Inflammatory macrophage treated with lipopolysaccharide for 1 hour (primary cell): ENCODE data around the gene HNRNPLL.
"Not testable (repeated sequence)": the region's sequence is repeated elsewhere in the genome, so short reads cannot be mapped to it uniquely, and the experiment has no call there.

Source experiments
- DNase-seq, 2 donors: peaks; one replicate each; pipeline ENCODE4 v3.0.0-alpha.2; 2020 to 2022

HNRNPLL gene

GRCh38 chr2:38551171-38551570, 51.6 kb downstream of the HNRNPLL start:
- DNase-seq, result no peak

- no peak for DNase-seq
These were observed 52.9 kb downstream of the HNRNPLL start for GRCh38 chr2:38549851-38550250.

- DNase-seq, result no peak
These were observed 53.5 kb downstream of the HNRNPLL start for GRCh38 chr2:38549071-38549704.

- DNase-seq, result no peak
These were observed 54.9 kb downstream of the HNRNPLL start for GRCh38 chr2:38547791-38548190.

GRCh38 chr2:38546585-38546984, 56.1 kb downstream of the HNRNPLL start:
- DNase-seq, result no peak

GRCh38 chr2:38546064-38546463, 56.7 kb downstream of the HNRNPLL start:
- DNase-seq, result no peak

- DNase-seq, result not testable (repeated sequence)
These were observed 60.5 kb downstream of the HNRNPLL start for GRCh38 chr2:38542248-38542631.

- no peak for DNase-seq
These were observed 62.0 kb downstream of the HNRNPLL start for GRCh38 chr2:38540580-38541286.

- no peak for DNase-seq
These were observed 63.6 kb downstream of the HNRNPLL start for GRCh38 chr2:38539086-38539485.

- DNase-seq, result no peak
These were observed 64.7 kb downstream of the HNRNPLL start for GRCh38 chr2:38537937-38538525.

GRCh38 chr2:38537296-38537695, 65.4 kb downstream of the HNRNPLL start:
- not testable (repeated sequence) for DNase-seq

- DNase-seq, result peak; percentile 45 to 82
These were observed 66.8 kb downstream of the HNRNPLL start for GRCh38 chr2:38535744-38536506.

- DNase-seq, result no peak
These were observed 67.4 kb downstream of the HNRNPLL start for GRCh38 chr2:38535404-38535743.

- no peak for DNase-seq
These were observed 67.9 kb downstream of the HNRNPLL start for GRCh38 chr2:38534746-38535403.

- DNase-seq, result no peak
These were observed 68.8 kb downstream of the HNRNPLL start for GRCh38 chr2:38533757-38534545.

- peak; percentile 67 to 77 for DNase-seq
These were observed 69.5 kb downstream of the HNRNPLL start for GRCh38 chr2:38533180-38533579.

- no peak for DNase-seq
These were observed 70.4 kb downstream of the HNRNPLL start for GRCh38 chr2:38532366-38532765.

- no peak for DNase-seq
These were observed 73.5 kb downstream of the HNRNPLL start for GRCh38 chr2:38529208-38529607.

GRCh38 chr2:38528534-38528933, 74.2 kb downstream of the HNRNPLL start:
- DNase-seq, result no peak

- peak; percentile 28 to 29 for DNase-seq
These were observed 74.7 kb downstream of the HNRNPLL start for GRCh38 chr2:38528008-38528442.

- no peak for DNase-seq
These were observed 75.3 kb downstream of the HNRNPLL start for GRCh38 chr2:38527338-38528007.

GRCh38 chr2:38526195-38526594, 76.5 kb downstream of the HNRNPLL start:
- DNase-seq, result no peak
